ENCODE results near the gene KCNQ5.

The KCNQ5 gene

GRCh38 chr6:73027691-73028090, 405.8 kb downstream of the KCNQ5 start:
- H3K9me3 Mint-ChIP-seq: no peaks in the 10 kb centered on the region
- no peak overlapping the region for H3K27ac Mint-ChIP-seq
- H3K27me3 Mint-ChIP-seq: no peaks in the 10 kb centered on the region
- H3K4me3 Mint-ChIP-seq: no peak overlapping the region
- peaks cover 17% of the 10 kb centered on the region for H3K4me1 Mint-ChIP-seq (ENCODE audit: low read depth)
- no peaks in the 10 kb centered on the region for H3K36me3 Mint-ChIP-seq (ENCODE audit: low read depth)

DNA sequence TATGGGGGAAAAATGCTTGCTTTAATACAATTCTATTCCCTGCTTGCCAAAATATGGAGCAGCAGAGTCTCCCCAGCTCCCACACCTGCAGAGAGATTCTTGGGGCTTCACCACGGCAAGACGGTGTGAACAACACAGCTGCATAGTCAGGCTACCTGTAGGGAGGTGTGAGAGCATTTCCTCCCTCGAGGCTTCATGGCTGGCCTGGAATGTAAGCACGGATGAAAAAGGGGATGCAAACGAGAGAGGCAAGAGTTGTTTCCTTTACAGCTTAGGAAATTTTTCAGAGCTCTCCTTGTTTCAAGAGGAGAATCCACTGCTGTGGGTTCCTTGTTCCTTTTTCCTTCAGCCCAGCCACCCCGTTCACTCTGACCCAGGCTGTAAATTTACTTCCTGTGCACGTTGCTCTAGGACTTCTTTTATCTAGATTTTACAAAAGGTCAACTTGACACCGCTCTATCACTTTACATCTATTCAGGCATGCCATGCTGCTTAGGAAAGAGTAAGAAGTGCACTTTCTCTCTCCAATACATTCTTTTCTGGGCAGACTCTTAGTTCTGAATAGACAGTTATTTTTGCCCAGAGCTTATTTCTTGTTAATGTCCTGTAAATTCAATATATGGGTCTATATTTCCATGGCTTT, 406.4 kb downstream of the KCNQ5 start:
- Mint-ChIP-seq H3K27ac (no peak overlapping the region), H3K4me3 (no peak overlapping the region), H3K9me3 (no peaks in the 10 kb centered on the region), H3K4me1 (ENCODE audit: low read depth) (peaks cover 19% of the 10 kb centered on the region), H3K36me3 (ENCODE audit: low read depth) (no peaks in the 10 kb centered on the region), H3K27me3 (no peaks in the 10 kb centered on the region)

GRCh38 chr6:73028893-73029450, 407.1 kb downstream of the KCNQ5 start:
- H3K4me3 Mint-ChIP-seq: no peak overlapping the region
- H3K36me3 Mint-ChIP-seq (ENCODE audit: low read depth): no peaks in the 10 kb centered on the region
- H3K27ac Mint-ChIP-seq: no peak overlapping the region
- no peaks in the 10 kb centered on the region for H3K27me3 Mint-ChIP-seq
- H3K4me1 Mint-ChIP-seq (ENCODE audit: low read depth): peaks cover 19% of the 10 kb centered on the region
- H3K9me3 Mint-ChIP-seq: no peaks in the 10 kb centered on the region

GRCh38 chr6:73030257-73030656, 408.4 kb downstream of the KCNQ5 start:
- peaks cover 5% of the 10 kb centered on the region for H3K36me3 Mint-ChIP-seq (ENCODE audit: low read depth)

GRCh38 chr6:73030791-73031782, 409.2 kb downstream of the KCNQ5 start:
- Mint-ChIP-seq H3K4me3 (no peak overlapping the region), H3K27ac (no peak overlapping the region), H3K9me3 (no peaks in the 10 kb centered on the region), H3K36me3 (ENCODE audit: low read depth) (peaks cover 8% of the 10 kb centered on the region), H3K27me3 (no peaks in the 10 kb centered on the region), H3K4me1 (ENCODE audit: low read depth) (peaks cover 19% of the 10 kb centered on the region)

More at GRCh38 chr6:73030257-73030656, 408.4 kb downstream of the KCNQ5 start:
- Mint-ChIP-seq H3K27ac (no peak overlapping the region), H3K9me3 (no peaks in the 10 kb centered on the region), H3K27me3 (no peaks in the 10 kb centered on the region), H3K4me3 (no peak overlapping the region), H3K4me1 (ENCODE audit: low read depth) (peaks cover 19% of the 10 kb centered on the region)

GRCh38 chr6:73032586-73032985, 410.7 kb downstream of the KCNQ5 start:
- no peaks in the 10 kb centered on the region for H3K27me3 Mint-ChIP-seq
- H3K4me3 Mint-ChIP-seq: no peak overlapping the region
- no peak overlapping the region for H3K27ac Mint-ChIP-seq
- H3K9me3 Mint-ChIP-seq: no peaks in the 10 kb centered on the region
- H3K36me3 Mint-ChIP-seq (ENCODE audit: low read depth): peaks cover 13% of the 10 kb centered on the region
- peaks cover 19% of the 10 kb centered on the region for H3K4me1 Mint-ChIP-seq (ENCODE audit: low read depth)

DNA sequence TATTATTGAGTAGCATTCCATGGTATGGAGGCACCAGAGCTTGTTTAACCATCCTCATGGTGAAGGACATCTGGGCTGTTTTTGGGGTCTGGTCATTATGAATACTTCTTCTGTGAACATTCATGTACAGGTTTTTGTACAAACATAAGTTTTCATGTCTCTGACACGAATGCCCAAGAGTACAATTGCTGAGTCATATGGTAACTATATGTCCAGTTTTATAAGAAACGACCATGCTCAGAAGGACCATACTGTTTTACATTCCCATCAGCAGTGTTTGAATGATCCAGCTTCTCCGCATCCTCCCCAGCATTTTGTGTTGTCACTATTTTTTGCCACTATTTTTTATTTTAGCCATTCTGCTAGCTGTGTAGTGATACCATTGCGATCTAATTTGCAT, 414.8 kb downstream of the KCNQ5 start:
- Mint-ChIP-seq H3K4me3 (no peak overlapping the region), H3K27me3 (no peaks in the 10 kb centered on the region), H3K9me3 (peaks cover 14% of the 10 kb centered on the region), H3K4me1 (ENCODE audit: low read depth) (peaks cover 11% of the 10 kb centered on the region), H3K27ac (no peak overlapping the region), H3K36me3 (ENCODE audit: low read depth) (peaks cover 31% of the 10 kb centered on the region)

GRCh38 chr6:73041051-73041450, 419.2 kb downstream of the KCNQ5 start:
- Mint-ChIP-seq H3K9me3 (peaks cover 14% of the 10 kb centered on the region), H3K4me1 (ENCODE audit: low read depth) (no peaks in the 10 kb centered on the region), H3K36me3 (ENCODE audit: low read depth) (peaks cover 37% of the 10 kb centered on the region), H3K27me3 (no peaks in the 10 kb centered on the region), H3K4me3 (no peak overlapping the region), H3K27ac (no peak overlapping the region)

GRCh38 chr6:73042892-73043291, 421.0 kb downstream of the KCNQ5 start:
- Mint-ChIP-seq H3K9me3 (peaks cover 14% of the 10 kb centered on the region), H3K4me1 (ENCODE audit: low read depth) (no peaks in the 10 kb centered on the region), H3K36me3 (ENCODE audit: low read depth) (peaks cover 33% of the 10 kb centered on the region), H3K4me3 (no peak overlapping the region), H3K27ac (no peak overlapping the region), H3K27me3 (no peaks in the 10 kb centered on the region)

DNA sequence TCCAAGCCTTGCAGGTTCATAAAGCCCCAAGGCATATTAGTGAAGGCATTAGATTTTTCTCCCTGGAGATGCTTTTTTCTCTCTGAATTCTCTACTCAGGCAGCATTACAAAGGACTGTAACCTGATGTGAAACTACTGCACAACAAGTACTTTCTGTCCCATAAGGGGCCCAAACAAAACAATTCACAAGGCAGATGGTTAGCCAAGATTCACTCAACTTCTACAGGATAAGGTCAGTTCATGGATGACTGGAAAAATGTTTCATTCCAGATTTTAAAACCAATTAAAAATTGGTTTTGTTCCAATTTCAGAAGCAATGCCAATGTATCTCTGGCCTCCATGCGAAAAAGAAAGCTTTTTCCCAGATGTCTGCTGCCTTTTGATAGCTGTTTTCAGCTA, 421.6 kb downstream of the KCNQ5 start:
- no peak overlapping the region for H3K27ac Mint-ChIP-seq
- no peaks in the 10 kb centered on the region for H3K27me3 Mint-ChIP-seq
- H3K4me3 Mint-ChIP-seq: no peak overlapping the region
- peaks cover 14% of the 10 kb centered on the region for H3K9me3 Mint-ChIP-seq
- H3K4me1 Mint-ChIP-seq (ENCODE audit: low read depth): no peaks in the 10 kb centered on the region
- H3K36me3 Mint-ChIP-seq (ENCODE audit: low read depth): peaks cover 33% of the 10 kb centered on the region

DNA sequence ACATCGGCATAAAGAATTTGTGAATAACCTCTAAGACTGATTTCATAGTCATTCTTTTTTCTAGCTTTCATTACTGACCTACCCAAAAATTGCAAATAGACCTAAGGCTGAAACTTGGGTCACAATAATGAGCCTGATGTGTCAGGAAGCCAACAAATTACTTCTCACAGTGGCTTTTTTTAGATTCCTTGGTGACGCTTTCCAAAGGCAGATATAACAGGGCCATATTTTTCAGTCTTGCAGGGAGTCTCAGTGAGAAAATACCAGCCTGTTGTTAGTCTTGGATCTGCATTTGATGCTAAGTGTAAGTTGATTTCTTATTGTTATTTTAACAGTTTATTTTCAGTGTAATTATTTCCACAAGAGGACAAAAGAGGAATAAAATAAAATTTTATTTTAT, 423.7 kb downstream of the KCNQ5 start:
- no peak overlapping the region for H3K27ac Mint-ChIP-seq

GRCh38 chr6:73047801-73048200, 425.9 kb downstream of the KCNQ5 start:
- Mint-ChIP-seq H3K27ac (no peak overlapping the region), H3K27me3 (no peaks in the 10 kb centered on the region), H3K4me1 (ENCODE audit: low read depth) (no peaks in the 10 kb centered on the region), H3K4me3 (no peak overlapping the region), H3K36me3 (ENCODE audit: low read depth) (peaks cover 10% of the 10 kb centered on the region), H3K9me3 (no peaks in the 10 kb centered on the region)

More for the DNA sequence above, 423.7 kb downstream of the KCNQ5 start:
- no peaks in the 10 kb centered on the region for H3K9me3 Mint-ChIP-seq
- H3K4me1 Mint-ChIP-seq (ENCODE audit: low read depth): no peaks in the 10 kb centered on the region
- no peaks in the 10 kb centered on the region for H3K27me3 Mint-ChIP-seq
- no peak overlapping the region for H3K4me3 Mint-ChIP-seq
- peaks cover 21% of the 10 kb centered on the region for H3K36me3 Mint-ChIP-seq (ENCODE audit: low read depth)

- H3K36me3 Mint-ChIP-seq (ENCODE audit: low read depth): no peaks in the 10 kb centered on the region
- H3K27me3 Mint-ChIP-seq: no peaks in the 10 kb centered on the region
- H3K4me3 Mint-ChIP-seq: no peak overlapping the region
- no peaks in the 10 kb centered on the region for H3K4me1 Mint-ChIP-seq (ENCODE audit: low read depth)
- H3K9me3 Mint-ChIP-seq: no peaks in the 10 kb centered on the region
- no peak overlapping the region for H3K27ac Mint-ChIP-seq
Measured at GRCh38 chr6:73049971-73050594, 428.2 kb downstream of the KCNQ5 start.

- H3K9me3 Mint-ChIP-seq: no peaks in the 10 kb centered on the region
- no peak overlapping the region for H3K4me3 Mint-ChIP-seq
- no peaks in the 10 kb centered on the region for H3K4me1 Mint-ChIP-seq (ENCODE audit: low read depth)
- H3K27me3 Mint-ChIP-seq: no peaks in the 10 kb centered on the region
- no peaks in the 10 kb centered on the region for H3K36me3 Mint-ChIP-seq (ENCODE audit: low read depth)
- H3K27ac Mint-ChIP-seq: no peak overlapping the region
Measured at GRCh38 chr6:73050706-73051105, 428.8 kb downstream of the KCNQ5 start.

GRCh38 chr6:73051147-73051546, 429.3 kb downstream of the KCNQ5 start:
- Mint-ChIP-seq H3K36me3 (ENCODE audit: low read depth) (no peaks in the 10 kb centered on the region), H3K4me1 (ENCODE audit: low read depth) (no peaks in the 10 kb centered on the region), H3K9me3 (no peaks in the 10 kb centered on the region), H3K27ac (no peak overlapping the region), H3K4me3 (no peak overlapping the region), H3K27me3 (no peaks in the 10 kb centered on the region)
